Subcutaneous adipose tissue (tissue), 4 donors: ENCODE measurements around the gene NGEF. TPM values are rescaled to one million over a fixed set of nuclear protein-coding genes. Genes with fewer than 3 reads are reported as not detected.

Source experiments
- small RNA-seq: library from RNA; depleted of rRNA; stranded (forward); fragments of <200 nt; gene quantifications from one replicate; pipeline ENCODE3, GENCODE V24; 2016
- total RNA-seq, 4 donors: library from RNA; depleted of rRNA; stranded (reverse); fragments of >200 nt; gene quantifications; one replicate each; pipeline ENCODE4 v1.1.0, GENCODE V29; 2016
- TF ChIP-seq, protein P1 (sequence below): fragments of 450-650 bp; IDR thresholded peaks from one replicate; pipeline ENCODE4 v1.5.1; 2016; ENCODE audit warnings: low read depth, mild to moderate bottlenecking, control low read depth, antibody characterized with exemption, moderate library complexity

Gene NGEF
- total RNA-seq, 4 donors from 2014 or later = 0.16 to 1.3 (median 0.17) TPM; not detected in 1

DNA sequence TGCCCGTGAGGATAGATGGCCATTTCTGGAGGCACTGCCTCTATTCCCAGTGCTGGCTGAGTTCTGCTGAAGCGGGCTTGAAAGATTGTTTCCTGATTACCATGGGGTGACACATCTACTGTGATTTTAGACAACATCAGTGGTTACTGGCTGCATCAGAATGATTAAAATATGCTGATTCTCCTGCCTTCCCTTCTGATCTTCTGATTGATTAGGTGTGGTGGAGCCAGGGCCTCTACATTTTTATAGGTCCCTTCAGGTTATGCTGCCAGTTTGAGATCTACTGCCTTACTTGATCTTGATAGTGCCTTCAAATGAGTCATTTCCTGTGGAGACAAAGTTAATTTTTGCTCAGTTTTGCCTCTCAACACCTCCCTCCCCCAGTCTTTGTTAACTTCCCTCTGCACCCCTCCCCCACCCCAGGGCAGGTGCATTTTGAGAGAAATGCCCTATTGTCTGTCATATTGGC is 174.6 kb downstream of the NGEF start:
- TF ChIP-seq, protein P1, sequence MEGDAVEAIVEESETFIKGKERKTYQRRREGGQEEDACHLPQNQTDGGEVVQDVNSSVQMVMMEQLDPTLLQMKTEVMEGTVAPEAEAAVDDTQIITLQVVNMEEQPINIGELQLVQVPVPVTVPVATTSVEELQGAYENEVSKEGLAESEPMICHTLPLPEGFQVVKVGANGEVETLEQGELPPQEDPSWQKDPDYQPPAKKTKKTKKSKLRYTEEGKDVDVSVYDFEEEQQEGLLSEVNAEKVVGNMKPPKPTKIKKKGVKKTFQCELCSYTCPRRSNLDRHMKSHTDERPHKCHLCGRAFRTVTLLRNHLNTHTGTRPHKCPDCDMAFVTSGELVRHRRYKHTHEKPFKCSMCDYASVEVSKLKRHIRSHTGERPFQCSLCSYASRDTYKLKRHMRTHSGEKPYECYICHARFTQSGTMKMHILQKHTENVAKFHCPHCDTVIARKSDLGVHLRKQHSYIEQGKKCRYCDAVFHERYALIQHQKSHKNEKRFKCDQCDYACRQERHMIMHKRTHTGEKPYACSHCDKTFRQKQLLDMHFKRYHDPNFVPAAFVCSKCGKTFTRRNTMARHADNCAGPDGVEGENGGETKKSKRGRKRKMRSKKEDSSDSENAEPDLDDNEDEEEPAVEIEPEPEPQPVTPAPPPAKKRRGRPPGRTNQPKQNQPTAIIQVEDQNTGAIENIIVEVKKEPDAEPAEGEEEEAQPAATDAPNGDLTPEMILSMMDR = no peak

DNA sequence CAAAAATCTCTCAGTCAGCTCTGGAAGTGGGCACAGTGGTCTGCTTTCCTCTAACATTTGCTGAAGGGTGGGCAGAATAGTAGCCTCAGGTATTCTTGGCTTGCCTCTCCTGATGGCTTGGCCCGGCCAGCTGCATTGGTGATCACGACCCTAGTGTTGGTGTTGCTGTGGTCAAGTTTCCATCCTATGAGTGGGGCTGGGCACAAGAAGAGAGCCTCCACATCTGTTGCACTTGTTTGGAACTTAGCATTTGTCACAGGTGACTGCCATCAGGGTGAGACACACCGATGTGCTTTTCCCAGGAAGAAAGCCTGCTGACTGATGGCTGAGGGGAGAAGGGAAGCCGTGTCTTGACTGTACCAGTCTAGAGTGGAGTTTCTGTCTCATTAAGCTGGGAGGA is 176.1 kb downstream of the NGEF start:
- TF ChIP-seq, protein P1 = no peak

DNA sequence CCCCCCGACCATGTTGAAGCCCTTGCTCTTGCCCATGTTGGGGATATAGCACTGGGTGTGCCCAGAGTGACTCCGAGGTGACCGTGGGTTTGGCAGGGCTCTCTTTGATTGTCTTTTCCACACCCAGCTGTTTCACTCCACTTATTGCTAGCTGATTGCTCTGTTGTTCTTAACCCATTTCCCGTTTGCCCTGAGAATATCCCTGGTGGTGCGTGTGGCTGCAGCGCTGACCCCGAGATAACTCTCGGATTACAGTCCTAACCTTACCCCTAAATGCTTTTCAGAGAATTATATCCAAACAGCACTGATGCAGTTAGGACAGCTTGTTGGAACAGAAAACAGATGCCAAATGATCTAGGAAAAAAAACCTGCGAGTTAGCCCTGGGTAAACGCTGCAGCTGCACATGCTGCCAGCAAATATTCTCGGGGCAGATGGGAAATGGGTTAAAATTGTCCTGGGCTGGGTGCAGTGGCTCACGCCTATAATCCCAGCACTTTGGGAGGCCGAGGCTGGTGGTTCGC is 177.3 kb downstream of the NGEF start:
- TF ChIP-seq, protein P1 = no peak

DNA sequence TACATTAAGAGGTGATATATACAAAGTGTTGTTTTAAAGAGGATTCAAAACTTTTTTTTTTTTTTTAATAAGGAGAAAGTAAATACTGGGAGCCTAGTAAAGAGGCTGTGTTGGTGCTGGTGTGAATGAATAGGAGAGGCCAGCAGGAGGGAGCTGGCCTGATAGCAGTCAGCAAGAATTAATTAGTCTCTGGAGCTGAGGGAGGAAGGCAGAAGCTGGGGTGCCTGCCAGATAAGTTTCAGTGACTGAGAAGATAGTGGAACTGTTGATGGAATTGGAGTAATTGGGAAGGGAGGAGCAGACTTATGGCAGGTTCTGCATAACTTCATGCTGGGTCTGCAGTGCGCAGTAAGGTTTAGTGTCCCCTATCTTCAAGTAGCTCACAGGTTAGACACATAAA is 179.2 kb downstream of the NGEF start:
- TF ChIP-seq, protein P1 = no peak

DNA sequence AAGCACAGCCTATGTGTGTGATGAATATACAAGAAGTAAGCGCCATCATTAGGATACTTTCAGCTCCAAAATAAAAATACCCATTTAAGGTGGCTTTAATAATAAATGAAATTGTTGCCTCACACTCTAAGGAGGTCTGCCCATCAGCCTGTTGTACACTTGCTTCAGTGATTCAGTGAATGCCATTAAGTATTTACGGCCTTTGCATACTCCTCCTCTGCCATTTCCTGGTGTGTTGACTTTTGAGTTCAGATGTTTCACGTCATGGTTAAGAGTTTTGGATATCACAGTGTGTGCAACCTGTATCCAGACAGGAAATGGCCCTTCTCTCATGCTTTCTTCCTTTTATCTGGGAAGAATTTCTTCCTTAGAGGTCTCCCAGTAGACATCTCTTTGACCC is 181.6 kb downstream of the NGEF start:
- TF ChIP-seq, protein P1 = no peak

DNA sequence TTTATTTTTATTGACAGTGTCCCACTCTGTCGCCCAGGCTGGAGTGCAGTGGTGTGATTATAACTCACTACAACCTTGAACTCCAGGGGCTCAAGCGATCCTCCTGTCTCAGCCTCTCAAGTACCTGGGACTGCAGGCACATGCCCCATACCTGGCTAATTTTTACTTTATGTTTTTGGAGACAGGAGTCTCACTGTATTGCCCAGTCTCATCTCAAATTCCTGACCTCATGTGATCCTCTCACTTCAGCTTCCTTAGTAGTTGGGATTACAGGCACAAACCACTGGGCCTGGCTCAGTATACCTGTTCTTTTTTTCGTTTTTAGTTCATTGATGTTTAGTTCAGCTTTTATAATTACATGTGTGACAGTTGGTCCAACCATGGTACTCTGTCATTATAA is 183.1 kb downstream of the NGEF start:
- TF ChIP-seq, protein P1 = no peak

Small RNAs within 50 kb of the gene (small RNA-seq; reads per million reads assigned to genes)
- gene RF00019 = 0.49 reads per million

Other genes starting within 250 kb of the NGEF start
- not detected for gene KCNJ13, start 236.7 kb downstream of the NGEF start, total RNA-seq
- under 1 TPM in 3 of 4 donors, not detected in 1; 0.17 to 0.57 (median 0.49) TPM for gene SNORC, start 143.0 kb downstream of the NGEF start, total RNA-seq
- gene NEU2, start 19.4 kb upstream of the NGEF start, total RNA-seq = not detected
- gene INPP5D, start 47.1 kb upstream of the NGEF start, total RNA-seq = 10 to 100 TPM; 26.6 to 40.6 (median 27.0) TPM
- 10 to 100 TPM; 16.1 to 31.8 (median 19.7) TPM for gene ATG16L1, start 238.4 kb upstream of the NGEF start, total RNA-seq